AG04450 (cell line): ENCODE data around the gene HMGA1. TPM values are rescaled to one million over a fixed set of nuclear protein-coding genes. Genes with fewer than 3 reads are reported as not detected.
A peak's percentile ranks its signal among the peaks of the same experiment; 100 is the strongest.

ENCODE experiments used
- CTCF ChIA-PET: fragments of 300-600, 350-600 bp; formaldehyde crosslinking; extraction: SDS; loops from one replicate; lab custom pipeline; 2022; ENCODE audit warnings: antibody characterized with exemption, inconsistent platforms; lab: Charles Lee
- POLR2A ChIA-PET: fragments of 350-600 bp; formaldehyde crosslinking; extraction: SDS; loops from one replicate; lab custom pipeline; 2021; ENCODE audit warnings: antibody characterized with exemption, inconsistent platforms; lab: Yijun Ruan, JAX
- DNase-seq: peaks from one replicate; pipeline ENCODE4 v3.0.0-alpha.2; 2011; ENCODE audit warnings: low read depth, low spot score
- H3K27ac ChIP-seq: one replicate; pipeline ENCODE4 v1.5.1; 2012; ENCODE audit warnings: low read depth, low read length, control low read depth
- H3K27me3 ChIP-seq: one replicate; pipeline ENCODE4 v1.6.0; 2012; ENCODE audit warnings: low read length; ENCODE audit not compliant: control insufficient read depth, insufficient read depth
- H3K4me3 ChIP-seq: 2 replicates; pipeline ENCODE4 v1.5.1; 2011; ENCODE audit warnings: mild to moderate bottlenecking, low read depth, low read length, control low read depth
- H3K9me3 ChIP-seq: 2 replicates; pipeline ENCODE4 v1.5.1; 2012; ENCODE audit warnings: low read length; ENCODE audit not compliant: control insufficient read depth, insufficient read depth
- CTCF ChIP-seq: IDR thresholded peaks from 2 replicates; pipeline ENCODE4 v1.5.1; 2011; ENCODE audit warnings: low read depth, low read length, control low read depth, inconsistent platforms
- polyA plus RNA-seq: library from polyadenylated mRNA; depleted of rRNA; stranded (reverse); fragments of >200 nt; gene quantifications from 2 replicates; pipeline ENCODE4 v1.2.3, GENCODE V29; 2011

HMGA1 gene
- polyA plus RNA-seq, 1 experiment: 142 TPM

GRCh38 chr6:34246249-34246562, 9.5 kb downstream of the HMGA1 start:
- POLR2A ChIA-PET: interaction anchor here (0.8 kb wide), 1 partner anchor 9 kb away, joined by 4 read pairs; the partner anchor contains the start of gene HMGA1
- Histone ChIP-seq H3K9me3 (no peaks in the 10 kb centered on the region; the same call in 1 of the 2 replicates), H3K27me3 (no peaks in the 10 kb centered on the region), H3K4me3 (no peak overlapping the region), H3K27ac (peak overlapping the region; percentile 57)
- TF ChIP-seq CTCF: no peak
- CTCF ChIA-PET: no interaction called here
- no peak for DNase-seq

GRCh38 chr6:34246563-34247391, 10.1 kb downstream of the HMGA1 start:
- ChIA-PET CTCF (interaction anchor here (3.6 kb wide), 1 partner anchor 362 kb away, joined by 39 read pairs; no protein-coding TSS in a partner anchor), POLR2A (interaction anchor here (0.8 kb wide), 1 partner anchor 10 kb away, joined by 4 read pairs; the partner anchor contains the start of gene HMGA1)
- Histone ChIP-seq H3K9me3 (no peaks in the 10 kb centered on the region; the same call in 1 of the 2 replicates), H3K27ac (peak overlapping the region; percentile 57), H3K4me3 (no peak overlapping the region), H3K27me3 (no peaks in the 10 kb centered on the region)
- no peak for DNase-seq
- TF ChIP-seq CTCF: peak; percentile 63

GRCh38 chr6:34247481-34248197, 11.0 kb downstream of the HMGA1 start:
- no peak for DNase-seq
- no peaks in the 10 kb centered on the region for H3K27me3 ChIP-seq
- TF ChIP-seq CTCF: no peak
- ChIA-PET POLR2A (interaction anchor here (1.1 to 1.8 kb wide), 2 partner anchors 11 to 24 kb away, joined by 3 to 7 read pairs; partner anchors contain the start of gene HMGA1), CTCF (interaction anchor here (3.6 kb wide), 1 partner anchor 361 kb away, joined by 39 read pairs; no protein-coding TSS in a partner anchor)
- peak overlapping the region; percentile 91 for H3K4me3 ChIP-seq
- H3K9me3 ChIP-seq: no peaks in the 10 kb centered on the region; the same call in 1 of the 2 replicates
- H3K27ac ChIP-seq: peak overlapping the region; percentile 47

- POLR2A ChIA-PET: interaction anchor here (1.1 to 1.8 kb wide), 3 partner anchors 12 to 58 kb away, joined by 3 to 7 read pairs (median 3); partner anchors contain the start of gene HMGA1
- TF ChIP-seq CTCF: no peak
These were observed 11.6 kb downstream of the HMGA1 start for GRCh38 chr6:34248198-34248726.

More at GRCh38 chr6:34248198-34248726, 11.6 kb downstream of the HMGA1 start:
- peak overlapping the region; percentile 47 for H3K27ac ChIP-seq
- no peak for DNase-seq
- no peaks in the 10 kb centered on the region for H3K27me3 ChIP-seq
- CTCF ChIA-PET: interaction anchor here (1.2 to 3.6 kb wide), 4 partner anchors 25 to 361 kb away, joined by 8 to 39 read pairs (median 10); no protein-coding TSS in a partner anchor
- H3K4me3 ChIP-seq: peak overlapping the region; percentile 91
- H3K9me3 ChIP-seq: no peaks in the 10 kb centered on the region; the same call in 1 of the 2 replicates
